ENCODE data around the gene IL19. TPM values are rescaled to one million over a fixed set of nuclear protein-coding genes. Genes with fewer than 3 reads are reported as not detected.

The IL19 gene
- total RNA-seq, 1 experiment from 2014 or later = not detected

DNA sequence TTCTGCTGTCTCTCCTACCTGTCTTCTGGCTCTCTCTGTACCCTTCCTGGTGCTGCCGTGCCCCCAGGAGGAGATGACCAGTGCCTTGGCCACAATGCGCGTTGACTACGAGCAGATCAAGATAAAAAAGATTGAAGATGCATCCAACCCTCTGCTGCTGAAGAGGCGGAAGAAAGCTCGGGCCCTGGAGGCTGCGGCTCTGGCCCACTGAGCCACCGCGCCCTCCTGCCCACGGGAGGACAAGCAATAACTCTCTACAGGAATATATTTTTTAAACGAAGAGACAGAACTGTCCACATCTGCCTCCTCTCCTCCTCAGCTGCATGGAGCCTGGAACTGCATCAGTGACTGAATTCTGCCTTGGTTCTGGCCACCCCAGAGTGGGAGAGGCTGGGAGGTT, 38.1 kb upstream of the IL19 start:
- Histone ChIP-seq H4K5ac (ENCODE audit: insufficient read length, low read depth, low read length) (no peak overlapping the region), H3K79me1 (ENCODE audit: insufficient read depth, low read depth, low read length, poor library complexity, severe bottlenecking) (no peaks in the 10 kb centered on the region), H3K4me2 (ENCODE audit: insufficient read depth, insufficient read length, low read length) (no peak overlapping the region), H2BK15ac (ENCODE audit: low read depth, low read length) (no peak overlapping the region), H3K27me3 (ENCODE audit: insufficient read depth, low read length) (no peaks in the 10 kb centered on the region), H2BK120ac (ENCODE audit: low read depth, low read length, poor library complexity, severe bottlenecking) (no peak overlapping the region), H2AK5ac (ENCODE audit: insufficient read length, low read length) (no peak overlapping the region), H3K23me2 (ENCODE audit: insufficient read length, low read depth, low read length, poor library complexity, severe bottlenecking) (no peaks in the 10 kb centered on the region), H2BK12ac (ENCODE audit: insufficient read length, low read depth, low read length) (no peak overlapping the region), H3K27ac (ENCODE audit: insufficient read length, low read depth, low read length) (no peak overlapping the region), H3K79me2 (ENCODE audit: insufficient read depth, low read length) (no peaks in the 10 kb centered on the region), H3K9ac (ENCODE audit: extremely low read depth, insufficient read length, low read length) (no peak overlapping the region), H4K20me1 (ENCODE audit: control insufficient read depth, insufficient read depth, insufficient read length) (no peaks in the 10 kb centered on the region), H3K14ac (ENCODE audit: insufficient read depth, low read length) (no peak overlapping the region), H2AFZ (ENCODE audit: low read length) (no peak overlapping the region), H3K56ac (ENCODE audit: insufficient read length, low read depth, low read length) (no peak overlapping the region), H4K91ac (ENCODE audit: insufficient read length, low read depth, low read length) (no peak overlapping the region), H3K9me3 (ENCODE audit: control insufficient read depth, low read depth, low read length) (no peaks in the 10 kb centered on the region), H3K4ac (ENCODE audit: low read depth, low read length) (no peak overlapping the region), H2BK5ac (ENCODE audit: insufficient read length, low read length) (no peak overlapping the region), H3K23ac (ENCODE audit: insufficient read length, low read depth, low read length) (no peak overlapping the region), H3T11ph (ENCODE audit: low read length) (no peak overlapping the region), H3K4me1 (ENCODE audit: insufficient read depth, low read length) (no peaks in the 10 kb centered on the region), H3K18ac (ENCODE audit: insufficient read length, low read depth, low read length) (no peak overlapping the region), H4K8ac (replicated peaks; ENCODE audit: insufficient read length, low read depth, low read length) (no peak overlapping the region), H2BK20ac (ENCODE audit: low read depth, low read length, poor library complexity, severe bottlenecking) (no peak overlapping the region)
- WGBS (ENCODE audit: extremely low coverage, insufficient read length, low lambda C conversion rate) = no CpG with 5 or more reads among the region's 11 CpGs
- no peaks in the 10 kb centered on the region for H3K4me1 Mint-ChIP-seq
- no peak for DNase-seq
- H3K4me3 Mint-ChIP-seq = no peak overlapping the region
- TF ChIP-seq, protein P1, sequence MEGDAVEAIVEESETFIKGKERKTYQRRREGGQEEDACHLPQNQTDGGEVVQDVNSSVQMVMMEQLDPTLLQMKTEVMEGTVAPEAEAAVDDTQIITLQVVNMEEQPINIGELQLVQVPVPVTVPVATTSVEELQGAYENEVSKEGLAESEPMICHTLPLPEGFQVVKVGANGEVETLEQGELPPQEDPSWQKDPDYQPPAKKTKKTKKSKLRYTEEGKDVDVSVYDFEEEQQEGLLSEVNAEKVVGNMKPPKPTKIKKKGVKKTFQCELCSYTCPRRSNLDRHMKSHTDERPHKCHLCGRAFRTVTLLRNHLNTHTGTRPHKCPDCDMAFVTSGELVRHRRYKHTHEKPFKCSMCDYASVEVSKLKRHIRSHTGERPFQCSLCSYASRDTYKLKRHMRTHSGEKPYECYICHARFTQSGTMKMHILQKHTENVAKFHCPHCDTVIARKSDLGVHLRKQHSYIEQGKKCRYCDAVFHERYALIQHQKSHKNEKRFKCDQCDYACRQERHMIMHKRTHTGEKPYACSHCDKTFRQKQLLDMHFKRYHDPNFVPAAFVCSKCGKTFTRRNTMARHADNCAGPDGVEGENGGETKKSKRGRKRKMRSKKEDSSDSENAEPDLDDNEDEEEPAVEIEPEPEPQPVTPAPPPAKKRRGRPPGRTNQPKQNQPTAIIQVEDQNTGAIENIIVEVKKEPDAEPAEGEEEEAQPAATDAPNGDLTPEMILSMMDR (conservative IDR thresholded peaks at IDR 0.05) = no peak
- no peak overlapping the region for H3K27ac Mint-ChIP-seq
- H3K27me3 Mint-ChIP-seq (ENCODE audit: low read depth) = no peaks in the 10 kb centered on the region; the same call in 1 of the 2 replicates
- H3K36me3 Mint-ChIP-seq (ENCODE audit: insufficient read depth in 1 of 3, low read depth in 3 of 3) = peaks cover 4 to 38% (median 34%) of the 10 kb centered on the region in 3 experiments; a peak in 6 of 7 replicates
- H3K9me3 Mint-ChIP-seq = no peaks in the 10 kb centered on the region

Measured in H9 (cell line).